Measurements from ENCODE around the gene STX18. TPM values are rescaled to one million over a fixed set of nuclear protein-coding genes. Genes with fewer than 3 reads are reported as not detected.
"Not testable (repeated sequence)": the region's sequence is repeated elsewhere in the genome, so short reads cannot be mapped to it uniquely, and the experiment has no call there.

Gene STX18
- total and polyA plus RNA-seq, 2 experiments from 2014 or later = 15.9 to 18.1 TPM

DNA sequence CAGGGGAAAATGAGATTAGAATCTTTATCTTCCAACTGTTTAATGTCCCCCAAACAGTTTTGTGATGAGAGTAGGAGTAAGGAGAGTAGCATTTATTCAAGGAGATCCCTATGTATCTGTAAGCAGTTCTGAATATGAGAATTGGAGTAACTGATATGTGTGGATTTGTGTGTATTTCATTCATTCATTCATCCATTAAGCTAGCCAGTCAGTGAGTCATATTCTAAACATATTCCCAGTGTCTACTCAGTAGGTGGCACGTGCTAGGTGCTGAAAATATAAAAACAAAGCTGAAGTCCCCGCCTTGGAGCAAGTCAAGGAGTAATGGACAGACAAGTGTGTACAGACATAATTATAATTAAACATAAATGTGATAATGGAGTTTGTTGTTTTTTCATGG, 12.4 kb upstream of the STX18 start (continued):
- TF ChIP-seq, protein P1, sequence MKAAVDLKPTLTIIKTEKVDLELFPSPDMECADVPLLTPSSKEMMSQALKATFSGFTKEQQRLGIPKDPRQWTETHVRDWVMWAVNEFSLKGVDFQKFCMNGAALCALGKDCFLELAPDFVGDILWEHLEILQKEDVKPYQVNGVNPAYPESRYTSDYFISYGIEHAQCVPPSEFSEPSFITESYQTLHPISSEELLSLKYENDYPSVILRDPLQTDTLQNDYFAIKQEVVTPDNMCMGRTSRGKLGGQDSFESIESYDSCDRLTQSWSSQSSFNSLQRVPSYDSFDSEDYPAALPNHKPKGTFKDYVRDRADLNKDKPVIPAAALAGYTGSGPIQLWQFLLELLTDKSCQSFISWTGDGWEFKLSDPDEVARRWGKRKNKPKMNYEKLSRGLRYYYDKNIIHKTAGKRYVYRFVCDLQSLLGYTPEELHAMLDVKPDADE (IDR thresholded peaks at IDR 0.05) = no peak
- TF ChIP-seq NANOG (IDR thresholded peaks at IDR 0.05; ENCODE audit: borderline replicate concordance) (no peak), POLR2AphosphoS5 (IDR thresholded peaks at IDR 0.05; ENCODE audit: low read depth) (no peak), EZH2 (IDR thresholded peaks at IDR 0.05; ENCODE audit: low read depth, unreplicated experiment) (no peak), CREB1 (CRISPR knock-in tag; IDR thresholded peaks at IDR 0.05; ENCODE audit: low read depth) (no peak), STAT1 (IDR thresholded peaks at IDR 0.05; ENCODE audit: unreplicated experiment) (no peak), ZNF114 (CRISPR knock-in tag; IDR thresholded peaks at IDR 0.05) (no peak)
- TF ChIP-seq, protein P2, sequence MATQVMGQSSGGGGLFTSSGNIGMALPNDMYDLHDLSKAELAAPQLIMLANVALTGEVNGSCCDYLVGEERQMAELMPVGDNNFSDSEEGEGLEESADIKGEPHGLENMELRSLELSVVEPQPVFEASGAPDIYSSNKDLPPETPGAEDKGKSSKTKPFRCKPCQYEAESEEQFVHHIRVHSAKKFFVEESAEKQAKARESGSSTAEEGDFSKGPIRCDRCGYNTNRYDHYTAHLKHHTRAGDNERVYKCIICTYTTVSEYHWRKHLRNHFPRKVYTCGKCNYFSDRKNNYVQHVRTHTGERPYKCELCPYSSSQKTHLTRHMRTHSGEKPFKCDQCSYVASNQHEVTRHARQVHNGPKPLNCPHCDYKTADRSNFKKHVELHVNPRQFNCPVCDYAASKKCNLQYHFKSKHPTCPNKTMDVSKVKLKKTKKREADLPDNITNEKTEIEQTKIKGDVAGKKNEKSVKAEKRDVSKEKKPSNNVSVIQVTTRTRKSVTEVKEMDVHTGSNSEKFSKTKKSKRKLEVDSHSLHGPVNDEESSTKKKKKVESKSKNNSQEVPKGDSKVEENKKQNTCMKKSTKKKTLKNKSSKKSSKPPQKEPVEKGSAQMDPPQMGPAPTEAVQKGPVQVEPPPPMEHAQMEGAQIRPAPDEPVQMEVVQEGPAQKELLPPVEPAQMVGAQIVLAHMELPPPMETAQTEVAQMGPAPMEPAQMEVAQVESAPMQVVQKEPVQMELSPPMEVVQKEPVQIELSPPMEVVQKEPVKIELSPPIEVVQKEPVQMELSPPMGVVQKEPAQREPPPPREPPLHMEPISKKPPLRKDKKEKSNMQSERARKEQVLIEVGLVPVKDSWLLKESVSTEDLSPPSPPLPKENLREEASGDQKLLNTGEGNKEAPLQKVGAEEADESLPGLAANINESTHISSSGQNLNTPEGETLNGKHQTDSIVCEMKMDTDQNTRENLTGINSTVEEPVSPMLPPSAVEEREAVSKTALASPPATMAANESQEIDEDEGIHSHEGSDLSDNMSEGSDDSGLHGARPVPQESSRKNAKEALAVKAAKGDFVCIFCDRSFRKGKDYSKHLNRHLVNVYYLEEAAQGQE (IDR thresholded peaks at IDR 0.05; ENCODE audit: unreplicated experiment) = no peak
- TF ChIP-seq, protein P3, sequence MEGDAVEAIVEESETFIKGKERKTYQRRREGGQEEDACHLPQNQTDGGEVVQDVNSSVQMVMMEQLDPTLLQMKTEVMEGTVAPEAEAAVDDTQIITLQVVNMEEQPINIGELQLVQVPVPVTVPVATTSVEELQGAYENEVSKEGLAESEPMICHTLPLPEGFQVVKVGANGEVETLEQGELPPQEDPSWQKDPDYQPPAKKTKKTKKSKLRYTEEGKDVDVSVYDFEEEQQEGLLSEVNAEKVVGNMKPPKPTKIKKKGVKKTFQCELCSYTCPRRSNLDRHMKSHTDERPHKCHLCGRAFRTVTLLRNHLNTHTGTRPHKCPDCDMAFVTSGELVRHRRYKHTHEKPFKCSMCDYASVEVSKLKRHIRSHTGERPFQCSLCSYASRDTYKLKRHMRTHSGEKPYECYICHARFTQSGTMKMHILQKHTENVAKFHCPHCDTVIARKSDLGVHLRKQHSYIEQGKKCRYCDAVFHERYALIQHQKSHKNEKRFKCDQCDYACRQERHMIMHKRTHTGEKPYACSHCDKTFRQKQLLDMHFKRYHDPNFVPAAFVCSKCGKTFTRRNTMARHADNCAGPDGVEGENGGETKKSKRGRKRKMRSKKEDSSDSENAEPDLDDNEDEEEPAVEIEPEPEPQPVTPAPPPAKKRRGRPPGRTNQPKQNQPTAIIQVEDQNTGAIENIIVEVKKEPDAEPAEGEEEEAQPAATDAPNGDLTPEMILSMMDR (conservative IDR thresholded peaks at IDR 0.05; ENCODE audit: low read depth in 2 of 2) = no peak

DNA sequence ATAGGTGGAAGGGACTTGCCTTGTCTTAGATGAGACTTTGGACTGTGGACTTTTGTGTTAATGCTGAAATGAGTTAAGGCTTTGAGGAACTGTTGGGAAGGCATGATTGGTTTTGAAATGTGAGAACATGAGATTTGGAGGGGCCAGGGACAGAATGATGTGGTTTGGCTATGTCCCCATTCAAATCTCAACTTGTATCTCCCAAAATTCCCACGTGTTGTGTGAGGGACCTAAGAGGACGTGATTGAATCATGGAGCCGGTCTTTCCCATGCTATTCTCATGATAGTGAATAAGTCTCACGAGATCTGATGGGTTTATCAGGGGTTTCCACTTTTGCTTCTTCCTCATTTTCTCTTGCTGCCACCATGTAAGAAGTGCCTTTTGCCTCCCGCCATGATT, 10.2 kb upstream of the STX18 start:
- not testable (repeated sequence) for ATAC-seq; DNase-seq (ENCODE audit: low spot score); H3K27me3 ChIP-seq (ENCODE audit: insufficient read depth); H3K9me2 ChIP-seq (ENCODE audit: insufficient read depth); H3K27ac ChIP-seq (ENCODE audit: low read depth); H4K20me1 ChIP-seq (replicated peaks; ENCODE audit: insufficient read depth); H3K79me2 ChIP-seq (replicated peaks; ENCODE audit: insufficient read depth); H3K27me3 Mint-ChIP-seq (ENCODE audit: insufficient read depth, low read depth, poor library complexity); H3K27ac Mint-ChIP-seq; H3K4me3 ChIP-seq; H3F3A ChIP-seq (replicated peaks; ENCODE audit: low read depth); H3K4me1 ChIP-seq (ENCODE audit: insufficient read depth); H3K4me2 ChIP-seq; H3K4me1 Mint-ChIP-seq; H3K4me3 Mint-ChIP-seq; H2AFZ ChIP-seq; H3K9me3 Mint-ChIP-seq
- H3K36me3 Mint-ChIP-seq (ENCODE audit: low read depth) = peaks cover 70% of the 10 kb centered on the region
- peaks cover 20% of the 10 kb centered on the region; the same call in 1 of the 2 replicates for H3K36me3 ChIP-seq (ENCODE audit: insufficient read depth)

DNA sequence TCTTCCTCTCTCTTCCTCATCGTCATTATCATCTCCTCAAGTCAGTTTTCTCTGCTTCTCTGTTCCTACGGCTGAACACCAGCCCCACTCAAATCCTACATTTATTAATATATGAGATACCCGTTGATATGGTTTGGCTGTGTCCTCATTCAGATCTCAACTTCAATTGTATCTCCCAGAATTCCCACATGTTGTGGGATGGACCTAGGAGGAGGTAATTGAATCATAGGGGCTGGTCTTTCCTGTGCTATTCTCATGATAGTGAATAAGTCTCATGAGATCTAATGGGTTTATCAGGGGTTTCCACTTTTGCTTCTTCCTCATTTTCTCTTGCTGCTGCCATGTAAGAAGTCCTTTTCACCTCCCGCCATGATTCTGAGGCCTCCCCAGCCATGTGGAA, 8.3 kb upstream of the STX18 start:
- H3K36me3 Mint-ChIP-seq (ENCODE audit: low read depth) = peaks cover 77% of the 10 kb centered on the region
- H3K4me1 ChIP-seq (ENCODE audit: insufficient read depth); H3K27ac ChIP-seq (ENCODE audit: low read depth); H3F3A ChIP-seq (replicated peaks; ENCODE audit: low read depth); H3K4me3 Mint-ChIP-seq; H3K27me3 ChIP-seq (ENCODE audit: insufficient read depth); H3K27ac Mint-ChIP-seq; H3K79me2 ChIP-seq (replicated peaks; ENCODE audit: insufficient read depth); H3K4me1 Mint-ChIP-seq; H4K20me1 ChIP-seq (replicated peaks; ENCODE audit: insufficient read depth); H3K27me3 Mint-ChIP-seq (ENCODE audit: insufficient read depth, low read depth, poor library complexity); ATAC-seq; H2AFZ ChIP-seq; H3K4me2 ChIP-seq; DNase-seq (ENCODE audit: low spot score); H3K9me3 Mint-ChIP-seq; H3K4me3 ChIP-seq; H3K9me2 ChIP-seq (ENCODE audit: insufficient read depth): not testable (repeated sequence)
- H3K36me3 ChIP-seq (ENCODE audit: insufficient read depth) = peaks cover 29% of the 10 kb centered on the region; the same call in 1 of the 2 replicates
